SK-N-SH treated with all-trans-retinoic acid at 6 μM for 48 hours (cell line): Measurements from ENCODE around the gene UCHL3.

Experiments
- ARNTL ChIP-seq: fragments of 450-650 bp; formaldehyde crosslinking; IDR thresholded peaks from 2 replicates; pipeline ENCODE4 v1.5.0; 2020; ENCODE audit warnings: low read depth, mild to moderate bottlenecking, moderate library complexity, borderline replicate concordance
- GLIS3 ChIP-seq: fragments of 250-450 bp; sonication (Bioruptor Pico); IDR thresholded peaks from 2 replicates; pipeline ENCODE4 v1.5.0; 2020; ENCODE audit warnings: mild to moderate bottlenecking, moderate library complexity
- POU6F1 ChIP-seq: fragments of 250-450 bp; sonication (Bioruptor Pico); IDR thresholded peaks from 2 replicates; pipeline ENCODE4 v1.8.0; 2021; ENCODE audit warnings: low read depth, mild to moderate bottlenecking, moderate library complexity, borderline replicate concordance
- PPARA ChIP-seq: fragments of 250-450 bp; sonication (Bioruptor Pico); IDR thresholded peaks from 2 replicates; pipeline ENCODE4 v1.5.0; 2020; ENCODE audit warnings: mild to moderate bottlenecking, borderline replicate concordance
- RARB ChIP-seq: fragments of 250-450 bp; sonication (Bioruptor Pico); IDR thresholded peaks from 2 replicates; pipeline ENCODE4 v1.8.0; 2021; ENCODE audit warnings: mild to moderate bottlenecking, moderate library complexity
- TCF4 ChIP-seq: fragments of 250-450 bp; sonication (Bioruptor Pico); IDR thresholded peaks from 2 replicates; pipeline ENCODE4 v1.8.0; 2021; ENCODE audit warnings: mild to moderate bottlenecking, moderate library complexity, borderline replicate concordance
- ZNF565 ChIP-seq: fragments of 450-650 bp; formaldehyde crosslinking; conservative IDR thresholded peaks from 2 replicates; pipeline ENCODE4 v1.5.0; 2020; ENCODE audit warnings: low read depth, mild to moderate bottlenecking, moderate library complexity
- ZNF8 ChIP-seq: fragments of 450-650 bp; formaldehyde crosslinking; IDR thresholded peaks from 2 replicates; pipeline ENCODE4 v1.5.0; 2020; ENCODE audit warnings: mild to moderate bottlenecking, moderate library complexity
- TF ChIP-seq, protein P1 (sequence below): fragments of 250-450 bp; sonication (Bioruptor Pico); IDR thresholded peaks from 2 replicates; pipeline ENCODE4 v1.8.0; 2020; ENCODE audit warnings: mild to moderate bottlenecking, moderate library complexity, borderline replicate concordance
- TF ChIP-seq, protein P2 (sequence below): fragments of 250-450 bp; sonication (Bioruptor Pico); IDR thresholded peaks from 2 replicates; pipeline ENCODE4 v1.5.1; 2020; ENCODE audit warnings: low read depth, mild to moderate bottlenecking, moderate library complexity

- TF ChIP-seq ZNF565 (CRISPR knock-in tag), result no peak
- TF ChIP-seq POU6F1 (CRISPR knock-in tag), result no peak
- no peak for TF ChIP-seq TCF4
- TF ChIP-seq RARB (CRISPR knock-in tag), result no peak
- no peak for TF ChIP-seq GLIS3
- TF ChIP-seq, protein P1, sequence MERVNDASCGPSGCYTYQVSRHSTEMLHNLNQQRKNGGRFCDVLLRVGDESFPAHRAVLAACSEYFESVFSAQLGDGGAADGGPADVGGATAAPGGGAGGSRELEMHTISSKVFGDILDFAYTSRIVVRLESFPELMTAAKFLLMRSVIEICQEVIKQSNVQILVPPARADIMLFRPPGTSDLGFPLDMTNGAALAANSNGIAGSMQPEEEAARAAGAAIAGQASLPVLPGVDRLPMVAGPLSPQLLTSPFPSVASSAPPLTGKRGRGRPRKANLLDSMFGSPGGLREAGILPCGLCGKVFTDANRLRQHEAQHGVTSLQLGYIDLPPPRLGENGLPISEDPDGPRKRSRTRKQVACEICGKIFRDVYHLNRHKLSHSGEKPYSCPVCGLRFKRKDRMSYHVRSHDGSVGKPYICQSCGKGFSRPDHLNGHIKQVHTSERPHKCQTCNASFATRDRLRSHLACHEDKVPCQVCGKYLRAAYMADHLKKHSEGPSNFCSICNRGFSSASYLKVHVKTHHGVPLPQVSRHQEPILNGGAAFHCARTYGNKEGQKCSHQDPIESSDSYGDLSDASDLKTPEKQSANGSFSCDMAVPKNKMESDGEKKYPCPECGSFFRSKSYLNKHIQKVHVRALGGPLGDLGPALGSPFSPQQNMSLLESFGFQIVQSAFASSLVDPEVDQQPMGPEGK (CRISPR knock-in tag), result no peak
- TF ChIP-seq ZNF8 (CRISPR knock-in tag), result no peak
- TF ChIP-seq PPARA (CRISPR knock-in tag), result no peak
- TF ChIP-seq, protein P2, sequence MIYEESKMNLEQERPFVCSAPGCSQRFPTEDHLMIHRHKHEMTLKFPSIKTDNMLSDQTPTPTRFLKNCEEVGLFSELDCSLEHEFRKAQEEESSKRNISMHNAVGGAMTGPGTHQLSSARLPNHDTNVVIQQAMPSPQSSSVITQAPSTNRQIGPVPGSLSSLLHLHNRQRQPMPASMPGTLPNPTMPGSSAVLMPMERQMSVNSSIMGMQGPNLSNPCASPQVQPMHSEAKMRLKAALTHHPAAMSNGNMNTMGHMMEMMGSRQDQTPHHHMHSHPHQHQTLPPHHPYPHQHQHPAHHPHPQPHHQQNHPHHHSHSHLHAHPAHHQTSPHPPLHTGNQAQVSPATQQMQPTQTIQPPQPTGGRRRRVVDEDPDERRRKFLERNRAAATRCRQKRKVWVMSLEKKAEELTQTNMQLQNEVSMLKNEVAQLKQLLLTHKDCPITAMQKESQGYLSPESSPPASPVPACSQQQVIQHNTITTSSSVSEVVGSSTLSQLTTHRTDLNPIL, result no peak
- TF ChIP-seq ARNTL (CRISPR knock-in tag), result no peak
Observed at GRCh38 chr13:75507027-75508001, 42.3 kb upstream of the UCHL3 start.
